PC-9 (cell line): ENCODE data around the gene HINT2. TPM values are rescaled to one million over a fixed set of nuclear protein-coding genes. Genes with fewer than 3 reads are reported as not detected.

ENCODE experiments used
- BruUV-seq: library from RNA; stranded (reverse); fragments of 400-500 nt; replicated peaks from 2 replicates; lab custom pipeline; 2021; lab: Mats Ljungman, UMichigan
- CTCF ChIA-PET: fragments of 300-600 bp; sonication (Branson Sonifier 250); formaldehyde crosslinking; loops from one replicate; lab custom pipeline; 2022; ENCODE audit warnings: antibody characterized with exemption; lab: Charles Lee
- POLR2A ChIA-PET: fragments of 300-600 bp; sonication (Branson Sonifier 250); formaldehyde crosslinking; loops from one replicate; lab custom pipeline; 2022; ENCODE audit warnings: antibody characterized with exemption; ENCODE audit not compliant: unreplicated experiment; lab: Charles Lee
- DNase-seq, 2 experiments: peaks; one replicate each; pipeline versions ENCODE4 v3.0.0 to v3.0.0-alpha.2; 2015 to 2022; ENCODE audit warnings: mixed read lengths in 1 of 2
- H2AFZ ChIP-seq: fragments of 200-600 bp; sonication (generic); 2 replicates; pipeline ENCODE4 v1.8.1; 2017; ENCODE audit warnings: antibody characterized with exemption
- H3F3A ChIP-seq: fragments of 200-600 bp; sonication (generic); 2 replicates; pipeline ENCODE4 v1.8.1; 2017; ENCODE audit warnings: antibody characterized with exemption, mild to moderate bottlenecking, low read depth; ENCODE audit not compliant: insufficient read depth
- H3K27ac ChIP-seq: fragments of 200-600 bp; sonication (generic); 2 replicates; pipeline ENCODE4 v1.6.1; 2016; ENCODE audit warnings: mixed run types
- H3K27me3 ChIP-seq: fragments of 200-600 bp; sonication (generic); 2 replicates; pipeline ENCODE4 v1.6.1; 2016; ENCODE audit warnings: low read depth, mixed run types; ENCODE audit not compliant: insufficient read depth
- H3K36me3 ChIP-seq: fragments of 200-600 bp; sonication (generic); 2 replicates; pipeline ENCODE4 v1.6.1; 2016; ENCODE audit warnings: low read depth, mixed run types
- H3K4me1 ChIP-seq: fragments of 200-600 bp; sonication (generic); replicated peaks from 2 replicates; pipeline ENCODE4 v1.6.1; 2016; ENCODE audit warnings: mixed run types; ENCODE audit not compliant: insufficient read depth
- H3K4me2 ChIP-seq: fragments of 200-600 bp; sonication (generic); 2 replicates; pipeline ENCODE4 v1.6.1; 2017; ENCODE audit warnings: mixed run types
- H3K4me3 ChIP-seq: fragments of 200-600 bp; sonication (generic); 2 replicates; pipeline ENCODE4 v1.6.1; 2016; ENCODE audit warnings: mixed run types
- H3K79me2 ChIP-seq: fragments of 200-600 bp; sonication (generic); 2 replicates; pipeline ENCODE4 v1.6.1; 2017; ENCODE audit warnings: low read depth, mixed run types
- H3K9me2 ChIP-seq: fragments of 200-600 bp; sonication (generic); 2 replicates; pipeline ENCODE4 v1.8.1; 2017; ENCODE audit warnings: mild to moderate bottlenecking; ENCODE audit not compliant: insufficient read depth
- H3K9me3 ChIP-seq: fragments of 200-600 bp; sonication (generic); 2 replicates; pipeline ENCODE4 v1.8.1; 2016; ENCODE audit warnings: low read depth; ENCODE audit not compliant: insufficient read depth
- H4K20me1 ChIP-seq: fragments of 200-600 bp; sonication (generic); 2 replicates; pipeline ENCODE4 v1.8.1; 2017; ENCODE audit not compliant: insufficient read depth
- CTCF ChIP-seq: fragments of 200-600 bp; sonication (generic); conservative IDR thresholded peaks from 2 replicates; pipeline ENCODE4 v1.6.1; 2017; ENCODE audit warnings: mixed run types, antibody characterized with exemption, mild to moderate bottlenecking, moderate library complexity
- EZH2 ChIP-seq: fragments of 200-600 bp; sonication (generic); IDR thresholded peaks from 2 replicates; pipeline ENCODE4 v1.8.0; 2017; ENCODE audit warnings: antibody characterized with exemption, low read depth
- intact Hi-C: fragments of 100-400 bp; cut with micrococcal nuclease; formaldehyde crosslinking; loops from one replicate; pipeline ENCODE4 v1.10.0; 2022; ENCODE audit not compliant: unreplicated experiment
- total RNA-seq: library from RNA; stranded (reverse); gene quantifications from 2 replicates; pipeline ENCODE4 v1.2.3, GENCODE V29; 2021

The HINT2 gene
- total RNA-seq, 1 experiment from 2014 or later = 53.1 TPM

- Histone ChIP-seq H3K9me3 (no peaks in the 10 kb centered on the region), H2AFZ (no peak overlapping the region), H4K20me1 (no peaks in the 10 kb centered on the region), H3K79me2 (no peaks in the 10 kb centered on the region), H3K4me1 (peaks cover 18% of the 10 kb centered on the region), H3K4me2 (no peak overlapping the region), H3F3A (peaks cover 6% of the 10 kb centered on the region), H3K36me3 (no peaks in the 10 kb centered on the region), H3K27me3 (no peaks in the 10 kb centered on the region), H3K4me3 (no peak overlapping the region), H3K9me2 (no peaks in the 10 kb centered on the region), H3K27ac (no peak overlapping the region)
- ChIA-PET POLR2A (no interaction called here), CTCF (no interaction called here)
- DNase-seq = no peak
- BruUV-seq = no TSS peak
- TF ChIP-seq CTCF = no peak
- TF ChIP-seq EZH2 = no peak
- intact Hi-C loops = no loop called here
Observed at GRCh38 chr9:35840881-35841644, 26.2 kb upstream of the HINT2 start.

GRCh38 chr9:35839926-35840325, 25.1 kb upstream of the HINT2 start:
- intact Hi-C loops = no loop called here
- Histone ChIP-seq H3K4me1 (peaks cover 10% of the 10 kb centered on the region), H3K9me3 (no peaks in the 10 kb centered on the region), H3K4me3 (no peak overlapping the region), H3K9me2 (no peaks in the 10 kb centered on the region), H3K4me2 (no peak overlapping the region), H3K27me3 (no peaks in the 10 kb centered on the region), H4K20me1 (no peaks in the 10 kb centered on the region), H3F3A (no peaks in the 10 kb centered on the region), H3K36me3 (no peaks in the 10 kb centered on the region), H3K79me2 (no peaks in the 10 kb centered on the region), H3K27ac (no peak overlapping the region), H2AFZ (no peak overlapping the region)
- BruUV-seq = no TSS peak
- no peak for DNase-seq
- no peak for TF ChIP-seq EZH2
- TF ChIP-seq CTCF = no peak
- ChIA-PET CTCF (no interaction called here), POLR2A (no interaction called here)

GRCh38 chr9:35836595-35836994, 21.8 kb upstream of the HINT2 start:
- Histone ChIP-seq H3K36me3 (no peaks in the 10 kb centered on the region), H3K27me3 (no peaks in the 10 kb centered on the region), H2AFZ (no peak overlapping the region), H3F3A (no peaks in the 10 kb centered on the region; the same call in 1 of the 2 replicates), H3K27ac (no peak overlapping the region), H3K4me3 (no peak overlapping the region), H3K9me3 (no peaks in the 10 kb centered on the region), H4K20me1 (no peaks in the 10 kb centered on the region), H3K4me2 (no peak overlapping the region), H3K9me2 (no peaks in the 10 kb centered on the region), H3K4me1 (peaks cover 12% of the 10 kb centered on the region), H3K79me2 (no peaks in the 10 kb centered on the region)
- intact Hi-C loops = no loop called here
- no peak for DNase-seq
- TF ChIP-seq CTCF (no peak), EZH2 (no peak)
- POLR2A ChIA-PET = no interaction called here
- BruUV-seq = no TSS peak
- CTCF ChIA-PET = no interaction called here
